PC-9 (cell line): ENCODE results near the gene FASLG.

ENCODE experiments used
- EZH2 ChIP-seq: fragments of 200-600 bp; sonication (generic); IDR thresholded peaks from 2 replicates; pipeline ENCODE4 v1.8.0; 2017; ENCODE audit warnings: antibody characterized with exemption, low read depth
- TF ChIP-seq, protein P1 (sequence below): fragments of 200-600 bp; sonication (generic); conservative IDR thresholded peaks from 2 replicates; pipeline ENCODE4 v1.6.1; 2017; ENCODE audit warnings: mixed run types, antibody characterized with exemption, mild to moderate bottlenecking, moderate library complexity

DNA sequence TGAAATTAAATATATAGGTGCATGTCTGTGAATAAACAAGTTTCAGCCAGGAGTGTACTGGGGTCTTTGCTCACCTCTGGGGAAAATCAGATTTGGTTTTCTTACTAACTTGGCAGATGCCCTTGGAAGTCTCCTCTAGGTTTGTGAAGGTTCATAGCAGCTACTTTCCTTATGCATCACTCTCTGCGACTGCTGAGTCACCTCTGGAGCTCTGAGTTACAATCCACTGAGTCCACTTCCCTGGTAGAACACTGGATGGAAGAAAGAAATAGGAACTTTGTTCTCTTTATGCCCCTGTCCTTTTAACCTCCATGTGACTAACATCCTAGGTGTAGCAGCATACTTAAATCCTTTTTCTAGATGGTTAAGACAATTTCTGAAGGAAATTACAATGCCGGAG, 4.4 kb upstream of the FASLG start:
- TF ChIP-seq, protein P1, sequence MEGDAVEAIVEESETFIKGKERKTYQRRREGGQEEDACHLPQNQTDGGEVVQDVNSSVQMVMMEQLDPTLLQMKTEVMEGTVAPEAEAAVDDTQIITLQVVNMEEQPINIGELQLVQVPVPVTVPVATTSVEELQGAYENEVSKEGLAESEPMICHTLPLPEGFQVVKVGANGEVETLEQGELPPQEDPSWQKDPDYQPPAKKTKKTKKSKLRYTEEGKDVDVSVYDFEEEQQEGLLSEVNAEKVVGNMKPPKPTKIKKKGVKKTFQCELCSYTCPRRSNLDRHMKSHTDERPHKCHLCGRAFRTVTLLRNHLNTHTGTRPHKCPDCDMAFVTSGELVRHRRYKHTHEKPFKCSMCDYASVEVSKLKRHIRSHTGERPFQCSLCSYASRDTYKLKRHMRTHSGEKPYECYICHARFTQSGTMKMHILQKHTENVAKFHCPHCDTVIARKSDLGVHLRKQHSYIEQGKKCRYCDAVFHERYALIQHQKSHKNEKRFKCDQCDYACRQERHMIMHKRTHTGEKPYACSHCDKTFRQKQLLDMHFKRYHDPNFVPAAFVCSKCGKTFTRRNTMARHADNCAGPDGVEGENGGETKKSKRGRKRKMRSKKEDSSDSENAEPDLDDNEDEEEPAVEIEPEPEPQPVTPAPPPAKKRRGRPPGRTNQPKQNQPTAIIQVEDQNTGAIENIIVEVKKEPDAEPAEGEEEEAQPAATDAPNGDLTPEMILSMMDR, result no peak
- no peak for TF ChIP-seq EZH2
